EL (cell line): ENCODE data around the gene RTKN.
"Not testable (repeated sequence)": the region's sequence is repeated elsewhere in the genome, so short reads cannot be mapped to it uniquely, and the experiment has no call there.

Source experiments
- DNase-seq: peaks from one replicate; pipeline ENCODE4 v3.0.0-alpha.2; 2016

Gene RTKN

DNA sequence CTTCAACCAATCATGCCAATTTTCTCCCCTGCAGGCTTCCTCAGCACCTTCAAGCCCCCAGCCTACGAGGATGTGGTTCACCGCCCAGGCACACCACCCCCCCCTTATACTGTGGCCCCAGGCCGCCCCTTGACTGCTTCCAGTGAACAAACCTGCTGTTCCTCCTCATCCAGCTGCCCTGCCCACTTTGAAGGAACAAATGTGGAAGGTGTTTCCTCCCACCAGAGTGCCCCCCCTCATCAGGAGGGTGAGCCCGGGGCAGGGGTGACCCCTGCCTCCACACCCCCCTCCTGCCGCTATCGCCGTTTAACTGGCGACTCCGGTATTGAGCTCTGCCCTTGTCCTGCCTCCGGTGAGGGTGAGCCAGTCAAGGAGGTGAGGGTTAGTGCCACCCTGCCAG is 18.4 kb upstream of the RTKN start:
- DNase-seq = not testable (repeated sequence)

DNA sequence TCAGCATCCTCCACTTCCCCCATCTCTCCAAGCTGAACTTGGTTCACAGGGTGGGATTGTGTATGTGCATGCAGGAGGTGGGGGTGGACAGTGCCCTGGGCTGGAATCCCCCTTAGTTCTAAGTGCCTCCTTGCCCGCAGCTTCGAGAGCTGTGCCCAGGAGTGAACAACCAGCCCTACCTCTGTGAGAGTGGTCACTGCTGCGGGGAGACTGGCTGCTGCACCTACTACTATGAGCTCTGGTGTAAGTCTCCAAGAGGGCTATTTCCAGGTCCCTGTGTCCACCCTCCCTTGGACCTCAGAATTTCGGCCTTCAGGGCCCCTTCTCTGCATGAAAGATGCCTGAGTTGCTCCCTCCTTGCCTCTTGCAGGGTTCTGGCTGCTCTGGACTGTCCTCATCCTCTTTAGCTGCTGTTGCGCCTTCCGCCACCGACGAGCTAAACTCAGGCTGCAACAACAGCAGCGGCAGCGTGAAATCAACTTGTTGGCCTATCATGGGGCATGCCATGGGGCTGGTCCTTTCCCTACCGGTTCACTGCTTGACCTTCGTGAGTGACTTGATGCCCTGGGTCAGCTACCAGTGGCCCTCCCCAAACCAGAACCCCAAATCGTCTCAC is 17.9 kb upstream of the RTKN start:
- DNase-seq = not testable (repeated sequence)

DNA sequence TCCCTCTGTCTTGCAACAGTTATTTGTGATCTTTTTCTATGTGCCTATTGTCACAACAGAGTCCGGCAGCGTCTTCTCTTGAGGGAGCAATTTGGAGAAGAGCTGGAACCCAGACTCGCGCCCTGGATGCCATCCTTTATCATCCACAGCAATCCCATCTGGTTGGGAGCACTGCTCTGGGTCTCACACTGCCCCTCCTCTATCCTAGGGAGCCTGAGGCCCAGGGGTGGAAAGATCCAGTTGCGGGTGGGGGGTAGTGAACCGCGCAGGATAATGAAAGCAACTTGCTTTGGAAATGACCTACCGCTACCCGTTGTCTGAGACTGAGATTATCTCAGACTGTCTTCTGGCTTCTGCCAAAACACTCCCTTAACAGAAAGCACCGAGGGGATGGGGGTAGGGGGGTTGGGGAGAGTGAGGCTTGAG is 17.2 kb upstream of the RTKN start:
- no peak for DNase-seq

DNA sequence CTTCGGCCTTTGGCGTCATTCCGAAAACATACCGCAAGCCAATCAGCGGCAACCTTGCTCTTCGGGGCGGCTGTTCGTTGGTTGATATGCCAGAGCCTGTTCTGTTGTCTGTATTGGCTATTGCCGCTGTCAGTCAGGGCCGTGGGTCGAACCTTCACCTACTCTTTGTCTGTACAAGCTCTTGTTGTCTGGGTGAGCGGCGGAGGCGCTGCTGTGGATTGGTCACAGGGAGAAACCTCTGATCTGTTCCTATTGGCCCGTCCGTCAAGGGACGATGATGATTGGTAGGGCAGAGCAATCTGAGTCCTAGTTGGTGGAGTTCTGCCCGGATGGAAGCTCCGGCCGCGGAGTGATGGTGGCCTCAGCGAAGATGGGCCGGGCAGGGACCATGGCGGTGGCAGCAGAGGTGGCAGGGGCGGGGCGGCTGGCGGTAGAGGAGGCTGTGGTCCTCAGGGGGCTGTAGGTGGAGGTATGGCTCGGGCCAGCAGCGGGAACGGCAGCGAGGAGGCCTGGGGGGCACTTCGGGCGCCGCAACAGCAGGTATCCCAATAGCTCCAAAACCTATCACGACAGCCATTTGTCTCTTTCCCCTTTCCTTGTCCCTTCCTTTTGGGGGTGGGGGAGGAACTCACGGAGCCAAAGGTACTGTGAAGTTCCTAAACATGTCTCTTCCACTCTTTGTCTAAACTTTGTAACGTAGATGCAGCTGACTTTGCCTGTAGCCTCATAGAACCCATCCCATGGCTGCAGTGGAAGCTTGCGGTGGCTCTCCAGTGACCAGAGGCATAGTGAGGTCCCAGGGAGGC is 16.6 kb upstream of the RTKN start, which contains the start of gene WBP1:
WBP1 (plus strand) TSS at position 307 of the 806 bp plus-strand sequence; CDS start at position 472, 165 bp downstream.
- peak; percentile 100 for DNase-seq

DNA sequence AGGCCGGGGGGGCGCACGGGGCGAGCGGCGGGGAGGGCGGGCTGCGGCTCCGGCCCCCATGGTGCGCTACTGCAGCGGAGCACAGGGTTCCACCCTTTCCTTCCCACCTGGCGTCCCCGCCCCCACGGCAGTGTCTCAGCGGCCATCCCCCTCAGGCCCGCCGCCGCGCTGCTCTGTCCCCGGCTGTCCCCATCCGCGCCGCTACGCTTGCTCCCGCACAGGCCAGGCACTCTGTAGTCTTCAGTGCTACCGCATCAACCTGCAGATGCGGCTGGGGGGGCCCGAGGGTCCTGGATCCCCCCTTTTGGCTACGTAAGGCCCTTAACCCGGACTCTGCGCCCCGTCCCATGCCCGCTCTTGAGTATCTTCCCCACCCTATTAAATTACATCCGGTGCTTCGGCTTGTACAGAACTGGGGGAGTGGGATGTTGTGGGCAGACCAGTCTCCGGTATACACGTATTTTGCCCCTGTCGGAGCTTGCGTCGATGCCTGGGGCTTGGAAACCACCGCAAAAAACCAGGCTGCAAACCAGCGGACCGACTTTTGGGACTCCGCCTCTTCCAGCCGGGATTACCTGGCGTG is 15.9 kb upstream of the RTKN start:
- peak; percentile 49 for DNase-seq

DNA sequence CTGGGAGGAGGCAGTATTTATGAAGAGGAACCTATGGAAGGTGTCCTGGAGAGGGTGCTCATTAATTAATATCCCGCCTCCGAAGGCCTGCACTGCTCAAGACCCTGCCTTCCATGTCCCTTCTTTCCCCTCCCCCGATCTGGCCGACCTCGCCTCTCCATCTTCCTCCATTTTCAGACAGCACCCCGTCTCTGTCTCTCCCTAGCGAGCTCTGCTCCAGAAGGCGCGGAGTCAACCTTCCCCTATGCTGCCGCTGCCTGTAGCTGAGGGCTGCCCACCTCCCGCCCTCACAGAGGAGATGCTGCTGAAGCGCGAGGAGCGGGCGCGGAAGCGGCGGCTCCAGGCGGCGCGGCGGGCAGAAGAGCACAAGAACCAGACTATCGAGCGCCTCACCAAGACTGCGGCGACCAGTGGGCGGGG is 15.4 kb upstream of the RTKN start:
- DNase-seq = no peak

DNA sequence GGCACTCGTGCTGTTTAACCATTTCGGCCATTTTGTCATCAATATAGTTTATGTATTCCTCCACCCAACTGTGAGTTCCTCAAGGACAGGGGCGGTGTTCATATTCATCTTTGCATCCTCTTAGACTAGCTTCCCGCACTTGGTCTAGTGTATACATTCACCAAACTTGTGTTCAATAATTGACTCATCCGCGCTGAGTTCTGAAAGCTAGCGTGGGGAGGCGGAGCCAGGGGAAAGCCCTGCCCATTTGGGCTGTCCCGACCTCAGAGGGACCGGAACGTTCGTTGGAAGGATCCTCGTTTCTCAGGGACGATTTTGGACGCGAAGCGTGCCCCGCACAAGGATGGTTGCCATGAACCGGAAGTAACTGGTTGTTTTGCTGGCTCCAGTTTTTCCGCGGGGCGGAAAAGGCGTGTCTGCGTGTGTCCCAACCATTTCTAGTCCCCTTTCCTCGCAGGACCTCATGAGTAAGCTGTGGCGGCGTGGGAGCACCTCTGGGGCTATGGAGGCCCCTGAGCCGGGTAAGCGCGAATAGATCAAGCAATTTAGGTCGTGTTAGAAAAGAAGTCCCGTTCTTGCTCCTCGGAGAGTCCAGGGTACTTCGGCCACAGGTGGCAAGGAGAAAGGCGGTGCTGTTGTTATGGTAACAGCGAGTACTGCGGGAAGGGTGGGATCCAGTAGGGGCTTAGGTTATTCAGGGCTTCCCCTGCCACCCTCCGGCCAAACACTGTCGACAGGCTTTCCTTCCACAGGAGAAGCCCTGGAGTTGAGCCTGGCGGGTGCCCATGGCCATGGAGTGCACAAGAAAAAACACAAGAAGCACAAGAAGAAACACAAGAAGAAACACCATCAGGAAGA is 13.1 kb upstream of the RTKN start, which contains the start of gene INO80B:
INO80B (plus strand) TSS at position 434 of the 858 bp plus-strand sequence; CDS start at position 464, 30 bp downstream.
- peak; percentile 98 for DNase-seq

DNA sequence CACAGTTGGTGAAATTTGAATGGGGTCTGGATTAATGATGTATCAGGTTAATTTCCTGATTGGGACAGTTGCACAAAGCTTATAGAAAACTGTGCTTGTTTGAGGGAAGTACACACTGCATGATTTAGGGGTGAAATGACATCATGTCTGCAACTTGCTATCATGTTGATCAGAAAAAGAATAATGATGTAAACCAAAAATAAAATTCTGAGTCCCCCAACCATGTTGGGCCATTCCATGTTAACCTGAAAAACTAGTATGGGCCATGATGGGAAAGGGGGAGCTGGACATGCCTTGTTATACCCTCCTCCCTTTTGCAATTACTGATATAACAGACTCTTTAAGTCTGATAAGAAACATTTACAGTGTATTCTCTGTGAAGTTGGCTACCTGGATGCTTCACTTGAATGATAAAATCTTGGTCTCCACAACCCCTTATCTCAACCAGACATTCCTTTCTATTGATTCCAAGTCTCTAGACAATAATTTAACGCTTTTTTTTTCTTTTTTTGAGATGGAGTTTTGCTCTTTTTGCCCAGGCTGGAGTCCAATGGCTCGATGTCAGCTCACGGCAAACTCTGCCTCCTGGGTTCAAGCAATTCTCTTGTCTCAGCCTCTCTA is 8.9 kb upstream of the RTKN start:
- DNase-seq = no peak

DNA sequence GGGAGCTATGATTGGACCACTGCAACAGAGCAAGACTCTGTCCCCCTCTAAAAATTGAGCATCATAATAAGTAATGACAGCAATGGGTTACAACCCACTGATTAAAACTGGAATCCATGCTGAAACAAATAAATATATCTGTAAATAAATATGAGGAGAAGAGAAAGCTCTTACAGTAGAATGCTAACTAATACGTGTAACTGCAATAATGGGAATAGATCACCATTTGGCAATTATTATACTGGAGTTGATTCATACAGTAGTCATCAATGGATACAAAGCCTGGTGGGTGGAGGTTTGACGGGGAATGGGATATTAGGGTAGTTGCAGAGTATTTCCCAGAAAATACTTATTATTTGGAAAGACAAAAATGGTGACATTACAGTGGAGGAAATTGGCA is 7.0 kb upstream of the RTKN start:
- no peak for DNase-seq

DNA sequence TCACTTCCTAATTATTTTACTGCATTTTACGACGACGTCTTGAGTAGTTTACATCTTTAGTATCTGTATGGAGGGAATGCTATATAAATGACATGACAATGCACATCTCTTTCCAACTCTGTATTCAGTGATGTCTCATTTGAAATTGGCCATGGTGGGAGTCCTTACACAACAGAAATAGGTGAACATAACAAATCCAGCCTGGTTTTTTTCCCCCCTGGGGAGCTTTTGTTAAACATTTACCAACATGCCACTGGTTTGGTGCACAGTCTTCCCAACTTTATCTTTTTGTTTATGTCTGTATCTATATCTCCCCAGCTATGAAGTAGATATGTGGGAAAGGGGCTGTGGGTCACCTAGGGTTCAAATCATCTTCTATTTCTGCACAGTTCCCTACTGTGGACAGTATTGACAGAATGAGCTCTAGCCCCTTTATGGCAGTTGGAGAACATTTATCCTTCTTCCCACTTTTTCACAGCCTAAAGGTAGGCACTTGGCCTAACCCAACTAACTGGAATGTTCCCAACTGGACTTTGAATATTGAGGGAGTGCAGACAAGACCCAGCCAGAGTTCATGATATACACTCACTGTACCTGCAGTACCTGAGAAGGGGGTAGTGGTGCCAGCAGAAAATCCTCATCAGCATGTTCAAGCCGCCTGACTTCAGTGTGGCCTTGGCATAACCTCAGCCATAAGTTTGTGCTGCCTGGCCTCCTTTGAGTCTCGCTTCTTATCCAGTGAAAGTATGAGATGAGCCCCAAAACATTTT is 5.7 kb upstream of the RTKN start:
- DNase-seq = no peak

DNA sequence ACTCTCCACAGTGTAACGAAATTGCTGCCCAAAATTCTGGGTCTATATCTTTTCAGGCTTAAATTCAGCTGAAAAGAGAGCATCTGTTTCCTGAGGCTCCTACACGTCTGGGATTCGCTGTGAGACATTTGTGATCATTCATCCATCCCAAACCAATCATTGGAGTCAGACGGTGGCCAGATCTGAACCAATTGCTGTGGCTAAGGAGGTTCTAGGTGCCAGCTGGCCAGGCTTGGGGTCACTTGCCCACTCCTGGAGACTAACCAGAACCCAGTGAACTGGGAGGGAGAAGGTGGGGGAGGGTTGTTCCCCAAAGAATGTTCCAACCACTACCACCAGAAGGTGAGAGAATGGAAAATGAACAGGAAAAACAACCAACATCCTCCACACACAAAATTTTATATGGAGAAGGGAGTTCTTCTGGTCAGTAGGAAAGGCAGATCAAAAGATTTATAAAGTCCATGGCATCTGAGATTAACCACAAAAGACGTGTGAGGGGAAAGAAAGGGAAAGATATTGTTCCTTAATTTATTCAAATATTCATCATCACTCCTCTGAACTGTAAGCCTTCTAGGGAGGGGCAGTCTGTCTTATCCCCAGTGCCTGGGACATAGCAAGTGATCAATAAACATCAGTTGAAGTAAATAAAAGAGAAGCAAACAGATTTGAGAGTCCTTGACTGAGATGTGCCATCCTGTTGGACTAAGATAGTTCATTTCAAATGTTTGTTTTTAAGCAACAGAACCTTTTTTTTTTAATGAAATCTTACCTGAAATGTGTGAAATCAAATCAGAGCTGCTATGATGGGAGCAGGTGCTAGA is 3.0 kb upstream of the RTKN start:
- DNase-seq = no peak

DNA sequence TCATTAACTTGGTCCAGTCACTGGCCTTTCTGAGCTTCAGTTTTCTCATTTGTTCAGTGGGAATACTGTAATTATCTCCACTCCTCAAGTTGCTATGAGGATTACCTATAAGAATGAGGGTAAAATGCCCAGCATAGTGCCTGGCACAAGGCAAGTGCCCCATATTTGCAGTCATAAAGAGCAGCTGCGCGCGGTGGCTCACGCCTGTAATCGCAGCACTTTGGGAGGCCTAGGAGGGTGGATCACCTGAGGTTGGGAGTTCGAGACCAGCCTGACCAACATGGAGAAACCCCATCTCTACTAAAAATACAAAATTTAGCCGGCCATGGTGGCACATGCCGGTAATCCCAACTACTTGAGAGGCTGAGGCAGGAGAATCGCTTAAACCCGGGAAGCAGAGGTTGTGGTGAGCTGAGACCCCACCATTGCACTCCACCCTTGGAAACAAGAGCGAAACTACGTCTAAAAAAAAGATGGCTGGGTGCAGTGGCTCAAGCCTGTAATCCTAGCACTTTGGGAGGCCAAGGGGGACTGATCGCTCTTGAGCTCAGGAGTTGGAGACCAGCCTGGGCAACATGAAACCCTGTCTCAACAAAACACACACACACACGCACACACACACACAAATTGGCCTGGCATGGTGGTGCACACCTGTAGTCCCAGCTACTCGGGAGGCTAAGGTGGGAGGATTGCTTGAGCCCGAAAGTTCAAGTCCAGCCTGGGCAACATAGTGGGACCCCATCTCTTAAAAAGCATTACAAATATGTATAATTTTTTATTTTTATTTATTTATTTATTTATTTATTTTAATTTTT is 953 bp upstream of the RTKN start:
- DNase-seq = not testable (repeated sequence)

DNA sequence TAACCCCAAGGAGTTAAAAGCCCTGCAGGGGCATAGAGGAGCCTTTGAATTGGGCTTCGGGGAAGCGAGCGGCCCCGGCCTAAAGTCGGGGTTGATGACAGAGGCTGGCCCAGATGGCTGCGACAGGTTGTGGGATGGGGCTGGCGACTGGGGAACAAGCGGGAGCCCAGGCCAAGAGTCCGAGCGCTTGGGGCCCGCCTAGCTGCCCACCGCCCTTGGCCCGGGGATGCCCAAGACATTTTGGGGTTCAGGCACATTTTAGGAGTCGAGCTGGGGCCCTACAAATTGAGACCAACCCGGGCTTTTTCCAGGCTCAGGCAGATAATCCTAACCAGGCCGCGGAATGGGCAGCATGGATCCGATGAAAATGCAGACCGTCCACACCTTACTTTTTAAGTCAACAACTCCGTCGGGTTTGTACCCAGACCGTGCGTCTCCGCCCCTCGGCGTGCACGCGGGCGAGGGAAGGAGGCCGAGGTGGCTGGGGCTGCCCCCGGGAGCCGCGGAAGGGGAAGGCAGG is 507 bp downstream of the RTKN start:
- DNase-seq = no peak

DNA sequence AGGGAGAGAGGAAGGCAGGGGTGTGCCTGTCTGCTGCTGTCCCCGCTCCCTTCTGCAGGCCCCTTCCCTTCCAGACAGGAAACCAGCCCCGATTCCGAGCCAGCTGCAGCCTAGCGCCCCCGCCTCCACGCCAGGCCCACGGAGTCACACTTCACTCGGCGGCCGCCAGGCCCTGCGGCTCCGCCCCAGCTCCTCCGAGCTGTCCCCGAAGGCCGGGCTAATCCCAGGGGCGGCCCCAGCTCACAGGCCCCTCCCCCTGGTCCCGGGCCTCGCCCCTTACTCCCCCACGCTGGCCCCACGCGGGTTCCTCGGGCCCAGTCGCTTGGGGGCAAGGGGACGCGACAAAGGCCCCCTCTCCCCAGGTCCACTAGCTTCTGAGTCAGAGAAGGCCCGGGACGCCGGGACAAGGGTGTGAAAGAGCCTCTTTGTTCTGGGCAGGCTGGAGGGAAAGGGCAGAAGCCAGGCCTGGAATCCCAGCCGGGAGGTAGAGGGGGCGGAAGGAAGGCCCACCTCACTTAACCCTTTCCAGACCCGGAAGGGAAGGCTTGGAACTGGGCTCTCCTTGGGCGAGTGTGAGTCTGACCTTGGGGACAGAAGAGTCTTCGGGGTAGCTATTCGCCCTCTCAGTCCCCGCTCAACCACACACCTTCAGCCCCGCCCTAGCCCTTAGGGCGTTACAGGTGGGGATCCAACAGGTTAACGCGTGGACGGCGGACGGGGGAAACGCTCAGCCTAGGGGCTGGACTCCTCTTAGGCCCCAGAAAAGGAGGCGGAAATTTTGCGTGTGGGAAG is 1.2 kb downstream of the RTKN start:
- peak; percentile 81 for DNase-seq

DNA sequence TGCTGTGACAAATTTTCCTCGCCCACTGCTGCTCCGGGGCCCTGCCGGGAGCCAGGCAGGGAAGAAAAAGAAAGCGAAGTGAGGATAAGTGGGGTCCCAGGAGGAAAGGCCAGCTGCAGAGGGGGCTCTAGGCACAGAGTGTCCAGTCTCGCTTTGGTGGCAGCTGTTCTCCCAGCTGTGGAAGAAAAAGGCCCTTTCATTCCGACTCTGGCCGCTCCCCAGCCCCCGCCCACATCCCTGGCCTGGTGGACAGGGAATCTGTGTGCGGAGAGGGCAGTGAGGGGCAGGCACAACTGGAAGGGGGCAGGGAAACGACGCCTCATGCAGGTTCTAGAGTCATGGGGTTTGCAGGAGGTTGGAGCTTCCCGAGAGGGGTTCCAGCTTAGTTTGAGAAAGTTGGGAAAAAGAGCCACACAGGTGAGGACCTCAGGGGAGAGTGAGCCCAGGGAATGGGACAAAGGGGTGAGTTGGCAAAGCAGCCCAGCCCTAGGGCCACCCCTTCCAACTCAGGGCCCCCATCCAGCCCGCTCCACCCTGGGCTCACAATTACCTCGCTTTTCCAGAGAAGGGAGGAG is 1.8 kb downstream of the RTKN start:
- DNase-seq = peak; percentile 60

DNA sequence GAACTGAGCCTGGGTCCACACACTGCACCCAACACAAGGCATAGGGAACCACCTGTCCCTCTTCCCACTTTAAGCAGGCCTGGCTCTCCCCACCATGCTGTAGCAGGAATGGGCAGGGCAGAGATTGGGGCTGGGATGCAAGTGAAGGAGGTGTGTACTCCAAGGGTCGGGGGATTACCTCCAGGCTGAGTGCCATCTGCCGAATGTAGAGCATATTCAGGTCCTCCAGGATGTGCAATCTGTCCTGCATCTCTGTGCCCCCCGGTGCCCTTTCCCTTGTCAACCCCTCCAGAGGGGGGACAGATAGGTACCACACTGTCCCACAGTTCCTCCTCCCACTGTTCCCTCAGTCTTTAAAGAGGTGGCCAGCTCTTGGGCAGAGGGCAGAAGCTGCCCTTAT is 2.4 kb downstream of the RTKN start:
- no peak for DNase-seq

DNA sequence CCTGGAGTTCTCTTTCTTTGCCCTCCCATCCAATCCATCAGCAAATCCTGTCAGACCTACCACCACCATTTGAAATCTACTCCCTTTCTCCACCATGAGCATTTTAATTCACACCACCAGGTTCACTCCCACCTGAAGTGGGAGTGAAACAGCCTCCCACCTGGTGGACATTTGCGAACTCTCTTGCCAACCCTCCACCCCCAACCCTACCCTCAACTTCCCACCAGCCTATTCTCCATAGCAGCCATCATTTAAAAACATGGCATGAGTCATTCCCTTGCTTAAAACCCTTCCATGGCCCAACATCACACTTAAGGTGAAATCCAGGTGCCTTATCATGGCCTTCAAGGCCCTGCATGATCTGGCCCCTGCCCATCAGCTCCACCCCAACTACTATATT is 3.5 kb downstream of the RTKN start:
- DNase-seq = no peak
